Mesendoderm (in vitro differentiated cells): ENCODE data around the gene VENTX.

Experiments used
- DNase-seq: peaks from one replicate; pipeline ENCODE4 v3.0.0; 2013
- H2AK5ac ChIP-seq: 2 replicates; pipeline ENCODE4 v1.6.1; 2013; ENCODE audit warnings: low read length, inconsistent platforms
- H2BK120ac ChIP-seq: 2 replicates; pipeline ENCODE4 v1.6.1; 2013; ENCODE audit warnings: low read depth, mild to moderate bottlenecking, low read length, moderate library complexity, mixed read lengths
- H2BK15ac ChIP-seq: replicated peaks from 2 replicates; pipeline ENCODE4 v1.6.1; 2013; ENCODE audit warnings: low read depth, mild to moderate bottlenecking, moderate library complexity
- H2BK5ac ChIP-seq: 2 replicates; pipeline ENCODE4 v1.6.1; 2013; ENCODE audit warnings: low read length, inconsistent platforms
- H3K18ac ChIP-seq: 2 replicates; pipeline ENCODE4 v1.6.1; 2013; ENCODE audit warnings: mild to moderate bottlenecking, low read length, mixed read lengths
- H3K23ac ChIP-seq: one replicate; pipeline ENCODE4 v1.6.1; 2013; ENCODE audit warnings: low read length
- H3K27ac ChIP-seq: 2 replicates; pipeline ENCODE4 v1.5.1; 2013; ENCODE audit warnings: low read depth, mild to moderate bottlenecking, inconsistent platforms, low read length, moderate library complexity
- H3K27me3 ChIP-seq: 2 replicates; pipeline ENCODE4 v1.6.1; 2013; ENCODE audit warnings: low read length, control low read depth, mild to moderate bottlenecking, inconsistent platforms; ENCODE audit not compliant: insufficient read depth, poor library complexity
- H3K36me3 ChIP-seq: 2 replicates; pipeline ENCODE4 v1.6.1; 2013; ENCODE audit warnings: low read length, inconsistent platforms; ENCODE audit not compliant: control insufficient read depth, insufficient read depth
- H3K4ac ChIP-seq: one replicate; pipeline ENCODE4 v1.6.1; 2013; ENCODE audit warnings: low read depth, mild to moderate bottlenecking, low read length, moderate library complexity
- H3K4me1 ChIP-seq: 2 replicates; pipeline ENCODE4 v1.6.1; 2013; ENCODE audit warnings: low read depth, low read length, inconsistent platforms; ENCODE audit not compliant: control insufficient read depth
- H3K4me2 ChIP-seq: 2 replicates; pipeline ENCODE4 v1.6.1; 2013; ENCODE audit warnings: low read length
- H3K4me3 ChIP-seq: 2 replicates; pipeline ENCODE4 v1.5.1; 2013; ENCODE audit warnings: mild to moderate bottlenecking, low read length
- H3K56ac ChIP-seq: one replicate; pipeline ENCODE4 v1.6.1; 2013; ENCODE audit warnings: low read length
- H3K79me1 ChIP-seq: 2 replicates; pipeline ENCODE4 v1.6.1; 2013; ENCODE audit warnings: low read length, inconsistent platforms
- H3K79me2 ChIP-seq: 2 replicates; pipeline ENCODE4 v1.6.1; 2013; ENCODE audit warnings: mild to moderate bottlenecking, low read length; ENCODE audit not compliant: control insufficient read depth, insufficient read depth
- H3K9ac ChIP-seq: 2 replicates; pipeline ENCODE4 v1.6.1; 2013; ENCODE audit warnings: low read length, inconsistent platforms
- H4K5ac ChIP-seq: one replicate; pipeline ENCODE4 v1.6.1; 2013; ENCODE audit warnings: low read length
- H4K8ac ChIP-seq: one replicate; pipeline ENCODE4 v1.6.1; 2013; ENCODE audit warnings: low read depth, mild to moderate bottlenecking, control low read depth, low read length, moderate library complexity
- WGBS: extraction: QIAGEN DNeasy Blood & Tissue Kit; methylation state at CpG from one replicate; pipeline ENCODE4 v1.1.7; 2013; ENCODE audit warnings: low lambda C conversion rate, missing lambda C conversion rate; ENCODE audit not compliant: insufficient coverage; ENCODE audit errors: extremely low coverage; 5-methylcytosine and 5-hydroxymethylcytosine counted together

The VENTX gene

DNA sequence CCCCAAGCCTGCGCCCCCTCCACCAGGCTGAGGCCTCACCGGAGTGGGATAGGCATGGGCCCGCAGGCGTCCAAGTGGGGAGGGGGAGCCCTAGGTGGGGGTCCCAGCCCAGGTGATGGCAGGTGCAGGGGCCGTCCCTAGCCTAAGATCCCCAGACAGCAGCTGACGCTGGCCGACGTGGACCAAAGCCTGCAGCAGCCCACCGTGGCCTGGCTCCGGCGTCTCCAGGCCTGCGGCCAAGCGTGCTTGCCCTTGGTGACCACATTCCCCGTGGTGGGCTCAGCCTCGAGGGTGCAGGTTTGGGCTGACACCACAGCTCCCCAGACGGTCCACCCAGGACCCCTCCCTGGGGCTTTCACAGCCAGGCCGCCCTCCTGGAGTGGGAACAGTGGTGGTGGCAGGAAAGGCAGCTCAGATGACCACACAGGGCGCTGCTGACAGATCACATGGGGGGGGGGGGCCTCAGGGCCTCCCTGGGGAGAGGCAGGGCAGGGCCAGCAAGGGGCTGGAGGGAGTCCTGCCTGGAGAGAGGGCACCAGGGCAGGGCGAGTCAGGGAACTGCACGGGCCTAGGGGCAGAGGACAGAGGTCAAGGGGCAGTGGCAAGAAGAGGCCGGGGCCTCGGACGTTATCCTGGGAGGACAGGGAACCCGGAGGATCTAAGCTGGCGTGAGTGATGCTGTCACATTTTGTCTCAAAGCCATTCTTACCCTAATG lies 39.8 kb downstream of the VENTX start:
- Histone ChIP-seq H3K9ac (no peak overlapping the region), H3K4ac (no peak overlapping the region), H3K79me2 (no peaks in the 10 kb centered on the region), H2BK120ac (no peak overlapping the region), H3K23ac (no peak overlapping the region), H3K27ac (no peak overlapping the region), H2BK15ac (no peak overlapping the region), H3K79me1 (no peaks in the 10 kb centered on the region), H3K4me1 (no peaks in the 10 kb centered on the region), H3K27me3 (no peaks in the 10 kb centered on the region), H3K36me3 (peaks cover 1% of the 10 kb centered on the region), H3K56ac (no peak overlapping the region), H4K8ac (no peak overlapping the region), H3K4me3 (no peak overlapping the region), H2BK5ac (no peak overlapping the region), H4K5ac (no peak overlapping the region), H3K4me2 (no peak overlapping the region), H2AK5ac (no peak overlapping the region), H3K18ac (no peak overlapping the region)
- no CpG with 5 or more reads among the region's 25 CpGs for WGBS
- no peak for DNase-seq

DNA sequence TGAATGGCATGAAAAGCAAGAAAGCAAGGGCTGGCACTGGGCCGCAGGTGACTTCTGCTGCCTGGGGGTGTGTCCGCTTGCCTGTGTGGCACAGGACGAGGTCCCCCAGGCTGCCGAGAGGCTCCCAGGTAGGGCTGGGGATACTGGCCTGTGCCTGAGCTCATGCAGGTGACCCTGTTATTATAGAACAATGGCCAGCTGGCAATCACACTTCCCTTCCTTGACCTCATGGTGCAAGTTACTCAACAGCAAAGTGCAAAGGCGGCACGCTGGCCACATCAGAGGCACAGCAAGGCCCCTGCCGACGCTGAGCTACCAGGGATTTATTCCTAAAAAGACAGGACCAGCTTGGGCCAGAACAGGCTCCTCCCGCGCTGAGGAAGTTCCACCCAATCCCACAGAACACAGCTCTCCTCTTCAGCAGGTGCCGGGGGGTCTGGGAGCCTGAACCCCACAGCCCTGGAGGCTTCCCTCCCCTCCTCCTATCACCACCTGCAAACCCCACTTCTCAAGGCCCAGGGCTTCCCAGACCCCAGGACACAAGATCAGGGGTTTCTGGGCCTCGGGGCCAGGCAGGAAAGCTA lies 40.4 kb downstream of the VENTX start:
- Histone ChIP-seq H3K4me2 (no peak overlapping the region), H3K79me2 (no peaks in the 10 kb centered on the region), H2BK15ac (no peak overlapping the region), H4K8ac (no peak overlapping the region), H3K56ac (no peak overlapping the region), H3K4ac (no peak overlapping the region), H3K79me1 (no peaks in the 10 kb centered on the region), H3K36me3 (peaks cover 1% of the 10 kb centered on the region), H3K27ac (no peak overlapping the region), H2AK5ac (no peak overlapping the region), H3K9ac (no peak overlapping the region), H3K18ac (no peak overlapping the region), H3K27me3 (no peaks in the 10 kb centered on the region), H3K23ac (no peak overlapping the region), H2BK5ac (no peak overlapping the region), H4K5ac (no peak overlapping the region), H2BK120ac (no peak overlapping the region), H3K4me1 (no peaks in the 10 kb centered on the region), H3K4me3 (no peak overlapping the region)
- DNase-seq: no peak
- no CpG with 5 or more reads among the region's 12 CpGs for WGBS

DNA sequence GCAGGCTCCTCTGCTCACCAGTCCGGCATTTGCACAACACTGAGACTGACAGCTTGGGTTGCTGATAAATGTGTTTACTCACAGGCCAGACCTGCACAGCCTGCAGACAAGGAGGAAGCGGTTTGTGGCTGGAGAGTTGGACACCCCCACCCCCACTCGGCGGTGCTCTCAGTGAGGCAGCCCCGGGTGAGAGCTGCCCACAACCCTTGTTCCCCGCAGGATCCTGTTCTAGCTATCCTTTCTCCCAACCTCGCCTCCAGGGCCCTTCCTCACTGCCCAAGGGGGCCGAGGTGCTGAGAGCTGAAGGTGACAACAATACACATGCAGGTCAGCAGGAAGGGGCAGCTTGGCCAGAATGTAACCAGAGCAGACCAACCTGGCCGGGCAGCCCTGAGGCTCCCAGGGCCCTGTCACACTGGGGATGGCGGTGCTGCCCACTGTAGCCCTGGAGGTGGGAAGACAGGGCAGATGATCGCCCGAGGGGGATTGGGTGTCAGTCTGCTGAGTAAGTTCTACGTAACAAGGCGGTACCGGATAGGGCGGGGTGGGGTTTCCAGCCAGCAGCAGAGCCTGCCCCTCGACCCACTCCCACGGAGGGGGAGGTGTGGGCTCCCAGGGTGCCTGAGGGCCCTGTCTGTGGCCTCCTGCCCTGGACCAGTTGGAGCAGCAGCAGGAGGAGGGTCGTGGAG lies 41.1 kb downstream of the VENTX start:
- Histone ChIP-seq H4K5ac (no peak overlapping the region), H2AK5ac (no peak overlapping the region), H3K18ac (no peak overlapping the region), H3K4me3 (no peak overlapping the region), H3K23ac (no peak overlapping the region), H3K56ac (no peak overlapping the region), H3K79me1 (no peaks in the 10 kb centered on the region), H3K36me3 (peaks cover 1% of the 10 kb centered on the region), H3K79me2 (no peaks in the 10 kb centered on the region), H2BK120ac (no peak overlapping the region), H2BK15ac (no peak overlapping the region), H3K4ac (no peak overlapping the region), H3K9ac (no peak overlapping the region), H3K27me3 (no peaks in the 10 kb centered on the region), H4K8ac (no peak overlapping the region), H3K4me2 (no peak overlapping the region), H3K27ac (no peak overlapping the region), H2BK5ac (no peak overlapping the region), H3K4me1 (no peaks in the 10 kb centered on the region)
- DNase-seq: no peak
- no CpG with 5 or more reads among the region's 19 CpGs for WGBS

DNA sequence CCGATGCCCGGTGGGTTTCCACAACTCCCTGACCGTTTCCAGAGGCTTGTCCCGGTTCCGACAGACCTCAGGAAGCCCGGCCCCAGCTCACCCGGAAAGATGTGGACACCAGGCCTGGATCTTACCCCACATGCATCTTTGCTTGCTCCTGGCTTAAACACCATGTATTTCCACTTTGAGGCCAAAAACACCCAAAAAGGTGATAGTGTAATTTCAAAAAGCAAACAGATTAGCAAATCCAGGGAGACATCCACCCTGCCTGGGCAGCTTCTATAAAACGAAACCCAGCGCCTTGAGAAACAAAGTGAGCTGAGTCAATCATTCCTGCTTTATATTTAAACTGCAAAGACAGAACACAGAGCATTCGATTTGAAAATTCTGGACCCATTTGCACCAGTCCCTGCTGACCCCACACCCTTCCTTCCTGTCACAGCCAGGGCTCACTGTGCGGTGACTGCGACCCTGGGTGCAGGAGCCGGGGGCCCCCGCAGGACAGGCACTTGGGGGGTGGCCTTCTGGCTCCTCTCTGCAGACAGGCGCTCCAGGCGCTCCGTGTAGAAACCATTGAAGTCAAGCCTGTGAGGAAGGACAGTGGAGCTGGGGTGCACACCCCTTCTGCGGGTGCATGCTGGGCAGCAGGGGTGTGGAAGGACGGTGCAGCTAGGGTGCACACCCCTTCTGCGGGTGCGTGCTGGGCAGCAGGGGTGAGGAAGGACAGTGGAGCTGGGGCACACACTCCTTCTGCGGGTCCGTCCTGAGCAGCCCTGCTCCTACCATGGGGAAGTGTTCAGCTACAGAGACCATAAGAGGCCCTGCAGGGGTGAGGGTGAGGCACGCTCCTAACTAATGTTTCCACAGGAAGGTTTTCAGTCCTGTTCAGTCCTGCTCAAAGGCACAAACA lies 41.9 kb downstream of the VENTX start:
- H2BK120ac ChIP-seq: no peak overlapping the region
- no peak overlapping the region for H3K27ac ChIP-seq
- no peak overlapping the region for H4K8ac ChIP-seq
- no peak overlapping the region for H4K5ac ChIP-seq
- no peak for DNase-seq
- no peak overlapping the region for H3K4me2 ChIP-seq
- H3K4ac ChIP-seq: no peak overlapping the region
- no peaks in the 10 kb centered on the region for H3K79me2 ChIP-seq
- H2BK5ac ChIP-seq: no peak overlapping the region
- H2AK5ac ChIP-seq: no peak overlapping the region
- H3K4me1 ChIP-seq: no peaks in the 10 kb centered on the region
- H3K79me1 ChIP-seq: no peaks in the 10 kb centered on the region
- no peak overlapping the region for H3K23ac ChIP-seq
- H3K9ac ChIP-seq: no peak overlapping the region
- no CpG with 5 or more reads among the region's 24 CpGs for WGBS
- H2BK15ac ChIP-seq: no peak overlapping the region
- H3K4me3 ChIP-seq: no peak overlapping the region
- H3K36me3 ChIP-seq: peaks cover 6% of the 10 kb centered on the region
- no peaks in the 10 kb centered on the region for H3K27me3 ChIP-seq
- no peak overlapping the region for H3K56ac ChIP-seq
- no peak overlapping the region for H3K18ac ChIP-seq

DNA sequence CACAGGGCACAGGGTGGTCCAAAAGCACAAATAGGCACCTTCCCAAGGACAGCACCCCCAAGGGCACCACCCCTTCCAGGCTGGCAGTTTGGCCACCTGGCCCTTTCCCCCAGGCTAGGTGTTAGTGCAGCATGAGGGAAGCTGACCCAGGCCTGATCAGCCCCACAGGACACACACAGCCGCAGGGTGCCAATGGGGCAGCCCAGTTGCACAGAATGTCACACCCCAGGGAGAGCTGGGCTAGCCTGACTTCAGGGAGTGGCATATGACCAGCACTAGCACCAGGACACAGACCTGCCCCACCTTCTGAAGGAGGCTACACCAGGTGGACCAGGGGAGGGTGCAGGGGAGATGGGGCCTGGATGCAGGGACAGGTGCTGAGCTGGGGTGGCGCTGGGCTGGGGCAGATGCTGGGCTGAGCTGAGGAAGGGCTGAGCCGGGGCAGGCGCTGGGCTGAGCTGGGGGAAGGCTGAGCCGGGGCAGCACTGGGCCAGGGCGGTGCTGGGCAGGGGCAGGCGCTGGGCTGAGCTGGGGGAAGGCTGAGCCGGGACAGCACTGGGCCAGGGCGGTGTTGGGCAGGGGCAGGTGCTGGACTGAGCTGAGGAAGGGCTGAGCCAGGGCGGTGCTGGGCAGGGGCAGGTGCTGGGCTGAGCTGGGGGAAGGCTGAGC lies 42.9 kb downstream of the VENTX start:
- Histone ChIP-seq H2BK15ac (no peak overlapping the region), H4K8ac (no peak overlapping the region), H2AK5ac (no peak overlapping the region), H3K4ac (no peak overlapping the region), H3K79me1 (no peaks in the 10 kb centered on the region), H2BK5ac (no peak overlapping the region), H3K4me3 (no peak overlapping the region), H4K5ac (no peak overlapping the region), H3K36me3 (peaks cover 8% of the 10 kb centered on the region), H3K56ac (no peak overlapping the region), H3K4me2 (no peak overlapping the region), H3K4me1 (no peaks in the 10 kb centered on the region), H3K9ac (no peak overlapping the region), H3K18ac (no peak overlapping the region), H2BK120ac (no peak overlapping the region), H3K23ac (no peak overlapping the region), H3K79me2 (no peaks in the 10 kb centered on the region), H3K27me3 (no peaks in the 10 kb centered on the region), H3K27ac (no peak overlapping the region)
- WGBS: no CpG with 5 or more reads among the region's 10 CpGs
- DNase-seq: no peak
